ENCODE results near the gene CD300LB. TPM values are rescaled to one million over a fixed set of nuclear protein-coding genes. Genes with fewer than 3 reads are reported as not detected.

CD300LB gene
- total RNA-seq, 1 experiment from 2014 or later, result not detected

GRCh38 chr17:74525781-74526288 lies 5.4 kb downstream of the CD300LB start:
- peaks cover 74% of the 10 kb centered on the region for H3K27me3 Mint-ChIP-seq (ENCODE audit: low read depth)
- no peak overlapping the region for H2BK15ac ChIP-seq (ENCODE audit: low read depth, low read length)
- peaks cover 0 to 6% of the 10 kb centered on the region in 2 experiments; a peak in 4 of 5 replicates for H3K9me3 Mint-ChIP-seq

More at GRCh38 chr17:74525781-74526288, 5.4 kb downstream of the CD300LB start:
- no peak overlapping the region for H3K14ac ChIP-seq (ENCODE audit: insufficient read depth, low read length)
- H2BK12ac ChIP-seq (ENCODE audit: insufficient read length, low read depth, low read length), result no peak overlapping the region
- no peak for TF ChIP-seq CTCF (conservative IDR thresholded peaks at IDR 0.05)
- no peaks in the 10 kb centered on the region for H4K20me1 ChIP-seq (ENCODE audit: control insufficient read depth, insufficient read depth, insufficient read length)
- no peak overlapping the region for H2AFZ ChIP-seq (ENCODE audit: low read length)
- H3K27ac ChIP-seq (ENCODE audit: insufficient read length, low read depth, low read length), result no peak overlapping the region
- H3K79me1 ChIP-seq (ENCODE audit: insufficient read depth, low read depth, low read length, poor library complexity, severe bottlenecking), result no peaks in the 10 kb centered on the region
- no peaks in the 10 kb centered on the region for H3K4me1 ChIP-seq (ENCODE audit: insufficient read depth, low read length)
- H3K27me3 ChIP-seq (ENCODE audit: insufficient read depth, low read length), result no peaks in the 10 kb centered on the region; the same call in 1 of the 2 replicates
- Mint-ChIP-seq H3K4me3 (no peak overlapping the region), H3K36me3 (ENCODE audit: insufficient read depth in 1 of 3, low read depth in 3 of 3) (no peaks in the 10 kb centered on the region; a peak in 1 of 7 replicates), H3K4me1 (no peaks in the 10 kb centered on the region), H3K27ac (no peak overlapping the region)
- no peak overlapping the region for H3K56ac ChIP-seq (ENCODE audit: insufficient read length, low read depth, low read length)
- H4K5ac ChIP-seq (ENCODE audit: insufficient read length, low read depth, low read length), result no peak overlapping the region
- WGBS (ENCODE audit: extremely low coverage, insufficient read length, low lambda C conversion rate), result no CpG with 5 or more reads among the region's 14 CpGs
- no peak overlapping the region for H4K91ac ChIP-seq (ENCODE audit: insufficient read length, low read depth, low read length)
- no peak overlapping the region for H4K8ac ChIP-seq (replicated peaks; ENCODE audit: insufficient read length, low read depth, low read length)
- H3K23me2 ChIP-seq (ENCODE audit: insufficient read length, low read depth, low read length, poor library complexity, severe bottlenecking), result no peaks in the 10 kb centered on the region
- no peak overlapping the region for H2AK5ac ChIP-seq (ENCODE audit: insufficient read length, low read length)
- H3K9me3 ChIP-seq (ENCODE audit: control insufficient read depth, low read depth, low read length), result no peaks in the 10 kb centered on the region
- peak; percentile 22 for DNase-seq
- H2BK120ac ChIP-seq (ENCODE audit: low read depth, low read length, poor library complexity, severe bottlenecking), result no peak overlapping the region
- no peak overlapping the region for H3K18ac ChIP-seq (ENCODE audit: insufficient read length, low read depth, low read length)
- H2BK20ac ChIP-seq (ENCODE audit: low read depth, low read length, poor library complexity, severe bottlenecking), result no peak overlapping the region
- H3K79me2 ChIP-seq (ENCODE audit: insufficient read depth, low read length), result no peaks in the 10 kb centered on the region
- no peak overlapping the region for H3K4ac ChIP-seq (ENCODE audit: low read depth, low read length)
- no peak overlapping the region for H3K4me2 ChIP-seq (ENCODE audit: insufficient read depth, insufficient read length, low read length)
- H2BK5ac ChIP-seq (ENCODE audit: insufficient read length, low read length), result no peak overlapping the region
- H3K23ac ChIP-seq (ENCODE audit: insufficient read length, low read depth, low read length), result no peak overlapping the region
- H3T11ph ChIP-seq (ENCODE audit: low read length), result no peak overlapping the region
- no peak overlapping the region for H3K9ac ChIP-seq (ENCODE audit: extremely low read depth, insufficient read length, low read length)
